EH (cell line): Measurements from ENCODE around the gene C1orf35.
"Not testable (repeated sequence)": the region's sequence is repeated elsewhere in the genome, so short reads cannot be mapped to it uniquely, and the experiment has no call there.

Experiments used
- DNase-seq: peaks from one replicate; pipeline ENCODE4 v3.0.0-alpha.2; 2015; ENCODE audit warnings: low read depth

The C1orf35 gene

GRCh38 chr1:228142155-228142691 lies 39.1 kb upstream of the C1orf35 start:
- DNase-seq = no peak

- DNase-seq = peak; percentile 64
Measured at GRCh38 chr1:228141226-228142044, 38.3 kb upstream of the C1orf35 start.

GRCh38 chr1:228140724-228141225 lies 37.6 kb upstream of the C1orf35 start:
- DNase-seq = no peak

- peak; percentile 100 for DNase-seq
Measured at GRCh38 chr1:228139931-228140723, 37.0 kb upstream of the C1orf35 start, which contains the start of gene GUK1. GUK1 (plus strand) TSS chr1:228140279; CDS start chr1:228140303, 24 bp downstream.

- DNase-seq = no peak
Measured at GRCh38 chr1:228139406-228139930, 36.3 kb upstream of the C1orf35 start.

- no peak for DNase-seq
Measured at GRCh38 chr1:228136901-228137300, 33.8 kb upstream of the C1orf35 start.

- no peak for DNase-seq
Measured at GRCh38 chr1:228134591-228134990, 31.5 kb upstream of the C1orf35 start.

- DNase-seq = no peak
Measured at GRCh38 chr1:228131766-228132165, 28.6 kb upstream of the C1orf35 start.

- no peak for DNase-seq
Measured at GRCh38 chr1:228125185-228125584, 22.1 kb upstream of the C1orf35 start.

GRCh38 chr1:228123505-228123904 lies 20.4 kb upstream of the C1orf35 start:
- no peak for DNase-seq

- no peak for DNase-seq
Measured at GRCh38 chr1:228122921-228123441, 19.9 kb upstream of the C1orf35 start.

GRCh38 chr1:228120857-228121489 lies 17.8 kb upstream of the C1orf35 start:
- DNase-seq = peak; percentile 43

- DNase-seq = peak; percentile 37
Measured at GRCh38 chr1:228120351-228120750, 17.2 kb upstream of the C1orf35 start.

- no peak for DNase-seq
Measured at GRCh38 chr1:228118040-228118439, 14.9 kb upstream of the C1orf35 start.

- no peak for DNase-seq
Measured at GRCh38 chr1:228117335-228117734, 14.2 kb upstream of the C1orf35 start.

GRCh38 chr1:228114827-228115226 lies 11.7 kb upstream of the C1orf35 start:
- no peak for DNase-seq

GRCh38 chr1:228112617-228113016 lies 9.5 kb upstream of the C1orf35 start:
- DNase-seq = no peak

- DNase-seq = no peak
Measured at GRCh38 chr1:228112167-228112566, 9.0 kb upstream of the C1orf35 start.

- not testable (repeated sequence) for DNase-seq
Measured at GRCh38 chr1:228111315-228111714, 8.2 kb upstream of the C1orf35 start.

- no peak for DNase-seq
Measured at GRCh38 chr1:228110556-228110955, 7.4 kb upstream of the C1orf35 start.

- DNase-seq = peak; percentile 79
Measured at GRCh38 chr1:228109962-228110488, 6.9 kb upstream of the C1orf35 start.
